ENCODE data around the gene PPARG. TPM values are rescaled to one million over a fixed set of nuclear protein-coding genes. Genes with fewer than 3 reads are reported as not detected.

PPARG gene
- total RNA-seq, 1 donor from 2014 or later: 10.1 TPM

- DNase-seq (ENCODE audit: low spot score in 2 of 2, unreplicated experiment in 2 of 2): no peak
- H3K36me3 Mint-ChIP-seq: no peaks in the 10 kb centered on the region
- no peaks in the 10 kb centered on the region for H3K9me3 Mint-ChIP-seq
- no peak for TF ChIP-seq CTCF (IDR thresholded peaks at IDR 0.05; ENCODE audit: unreplicated experiment)
- no peak overlapping the region for H3K4me3 Mint-ChIP-seq
- no peak overlapping the region for H3K27ac Mint-ChIP-seq
- no peaks in the 10 kb centered on the region for H3K27me3 Mint-ChIP-seq (ENCODE audit: low read depth)
- peaks cover 19% of the 10 kb centered on the region for H3K4me1 Mint-ChIP-seq
These were observed 51.0 kb downstream of the PPARG start for GRCh38 chr3:12339701-12340480.

GRCh38 chr3:12340506-12340905 is 51.6 kb downstream of the PPARG start:
- Mint-ChIP-seq H3K4me3 (no peak overlapping the region), H3K27me3 (ENCODE audit: low read depth) (no peaks in the 10 kb centered on the region), H3K36me3 (no peaks in the 10 kb centered on the region), H3K4me1 (peaks cover 23% of the 10 kb centered on the region), H3K9me3 (no peaks in the 10 kb centered on the region), H3K27ac (no peak overlapping the region)
- no peak for DNase-seq (ENCODE audit: low spot score in 2 of 2, unreplicated experiment in 2 of 2)
- no peak for TF ChIP-seq CTCF (IDR thresholded peaks at IDR 0.05; ENCODE audit: unreplicated experiment)

- H3K27me3 Mint-ChIP-seq (ENCODE audit: low read depth): no peaks in the 10 kb centered on the region
- no peak overlapping the region for H3K4me3 Mint-ChIP-seq
- H3K27ac Mint-ChIP-seq: no peak overlapping the region
- no peaks in the 10 kb centered on the region for H3K9me3 Mint-ChIP-seq
- TF ChIP-seq CTCF (IDR thresholded peaks at IDR 0.05; ENCODE audit: unreplicated experiment): no peak
- no peaks in the 10 kb centered on the region for H3K36me3 Mint-ChIP-seq
- no peak for DNase-seq (ENCODE audit: low spot score in 2 of 2, unreplicated experiment in 2 of 2)
- H3K4me1 Mint-ChIP-seq: peaks cover 31% of the 10 kb centered on the region
These were observed 53.3 kb downstream of the PPARG start for GRCh38 chr3:12342151-12342550.

- Mint-ChIP-seq H3K9me3 (no peaks in the 10 kb centered on the region), H3K4me1 (peaks cover 31% of the 10 kb centered on the region), H3K36me3 (no peaks in the 10 kb centered on the region), H3K27me3 (ENCODE audit: low read depth) (no peaks in the 10 kb centered on the region), H3K27ac (no peak overlapping the region), H3K4me3 (no peak overlapping the region)
- DNase-seq (ENCODE audit: low spot score in 2 of 2, unreplicated experiment in 2 of 2): no peak
- TF ChIP-seq CTCF (IDR thresholded peaks at IDR 0.05; ENCODE audit: unreplicated experiment): no peak
These were observed 54.2 kb downstream of the PPARG start for GRCh38 chr3:12343047-12343501.

GRCh38 chr3:12345141-12345561 is 56.3 kb downstream of the PPARG start:
- H3K4me1 Mint-ChIP-seq: peaks cover 25% of the 10 kb centered on the region
- peak overlapping the region; percentile 81 for H3K27ac Mint-ChIP-seq
- TF ChIP-seq CTCF (IDR thresholded peaks at IDR 0.05; ENCODE audit: unreplicated experiment): no peak
- H3K4me3 Mint-ChIP-seq: no peak overlapping the region
- no peaks in the 10 kb centered on the region for H3K36me3 Mint-ChIP-seq
- no peak for DNase-seq (ENCODE audit: low spot score in 2 of 2, unreplicated experiment in 2 of 2)
- no peaks in the 10 kb centered on the region for H3K27me3 Mint-ChIP-seq (ENCODE audit: low read depth)
- H3K9me3 Mint-ChIP-seq: no peaks in the 10 kb centered on the region

Data from mesothelial cell of epicardium (in vitro differentiated cells).